K562 (cell line): ENCODE measurements around the gene OLIG2.

Experiments
- POLR2AphosphoS5 ChIP-seq: IDR thresholded peaks from 2 replicates; pipeline ENCODE4 v1.6.1; 2011; ENCODE audit warnings: mild to moderate bottlenecking, low read depth, low read length, moderate library complexity; ENCODE audit not compliant: control insufficient read depth, insufficient read depth
- ZBTB17 ChIP-seq: fragments of 450-650 bp; formaldehyde crosslinking; IDR thresholded peaks from 2 replicates; pipeline ENCODE4 v1.4.0; 2020; ENCODE audit warnings: mild to moderate bottlenecking
- ZBTB26 ChIP-seq: fragments of 450-650 bp; formaldehyde crosslinking; IDR thresholded peaks from 2 replicates; pipeline ENCODE4 v1.4.0; 2022; ENCODE audit warnings: missing genetic modification characterization
- ZZZ3 ChIP-seq: fragments of 450-650 bp; IDR thresholded peaks from 2 replicates; pipeline ENCODE4 v1.6.1; 2016; ENCODE audit warnings: antibody characterized with exemption, mild to moderate bottlenecking, moderate library complexity

- TF ChIP-seq ZBTB17 (CRISPR knock-in tag) (no peak), ZZZ3 (no peak), POLR2AphosphoS5 (no peak), ZBTB26 (CRISPR knock-in tag) (no peak)
Observed at GRCh38 chr21:33063907-33064622, 38.3 kb downstream of the OLIG2 start.
